ENCODE measurements around the gene SYTL3. TPM values are rescaled to one million over a fixed set of nuclear protein-coding genes. Genes with fewer than 3 reads are reported as not detected.

SYTL3 gene
- total and polyA plus RNA-seq, 11 donors, result 4.0 to 14.6 (median 8.2) TPM

DNA sequence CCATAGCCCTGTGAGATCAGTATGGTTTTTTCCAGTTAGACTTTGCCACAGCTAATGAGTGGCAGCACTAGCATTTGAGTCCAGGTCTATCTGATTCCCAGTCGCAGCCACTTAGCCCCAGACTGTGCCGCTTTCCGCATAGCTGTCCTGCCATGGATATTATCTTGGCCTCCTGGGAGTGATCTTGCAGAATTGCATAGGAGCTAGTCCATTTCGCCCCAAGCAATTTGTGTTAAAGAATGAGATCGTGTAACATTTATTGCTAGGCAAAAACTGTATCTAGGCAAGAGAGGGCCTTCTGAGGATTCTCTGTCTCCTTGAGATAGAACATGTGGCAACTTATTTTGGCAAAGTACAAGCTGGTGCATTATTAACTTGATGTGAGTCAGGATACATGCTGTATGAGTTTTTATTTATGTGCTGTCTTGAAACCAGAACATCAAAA lies 95.2 kb downstream of the SYTL3 start:
- ATAC-seq (peak in 2 of 4 donors; percentile 32 to 79), DNase-seq (no peak)
- H3K27ac ChIP-seq, result no peak overlapping the region
- H3K27me3 ChIP-seq, result no peaks in the 10 kb centered on the region
- intact Hi-C loops (cut with DNase I), result no loop called here
- TF ChIP-seq CTCF (IDR thresholded peaks at IDR 0.05) (no peak), POLR2A (IDR thresholded peaks at IDR 0.05) (no peak)
- peaks cover 0 to 8% (median 0%) of the 10 kb centered on the region in 9 donors for H3K36me3 ChIP-seq
- 55 to 69% (median 62%) methylated on average over 5 of the region's 5 CpGs for WGBS, 4 donors
- H3K4me1 ChIP-seq, result peaks cover 0 to 7% (median 0%) of the 10 kb centered on the region in 12 donors
- no peak overlapping the region for H3K4me3 ChIP-seq
- peaks cover 0 to 4% (median 0%) of the 10 kb centered on the region in 12 donors for H3K9me3 ChIP-seq

DNA sequence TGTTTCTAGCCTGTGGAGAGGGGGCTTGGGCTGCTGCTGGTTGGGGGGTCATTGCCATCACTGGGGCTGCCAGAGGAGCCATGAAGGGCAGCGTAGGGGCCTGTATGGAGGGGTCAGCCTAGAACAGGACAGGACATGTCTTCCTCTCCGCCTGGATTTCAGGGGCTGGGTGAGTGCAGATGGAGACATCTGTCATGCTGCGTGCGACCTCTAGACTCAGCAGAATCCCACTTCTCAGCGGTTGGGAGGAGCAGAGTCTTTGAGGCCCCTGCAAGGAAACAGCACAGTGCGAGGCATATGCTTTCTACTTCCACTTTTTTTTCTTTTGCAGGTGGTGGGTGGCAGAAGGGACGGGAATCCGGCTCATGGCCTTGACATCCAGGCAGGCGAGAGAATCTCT lies 101.4 kb downstream of the SYTL3 start:
- WGBS, 4 donors, result 81 to 91% (median 89%) methylated on average over 9 of the region's 9 CpGs
- Histone ChIP-seq H3K4me1 (peaks cover 0 to 12% (median 4%) of the 10 kb centered on the region in 12 donors), H3K27me3 (no peaks in the 10 kb centered on the region), H3K27ac (no peak overlapping the region), H3K36me3 (no peaks in the 10 kb centered on the region), H3K9me3 (no peaks in the 10 kb centered on the region), H3K4me3 (no peak overlapping the region)
- ATAC-seq (no peak), DNase-seq (no peak)
- intact Hi-C loops (cut with DNase I), result no loop called here
- no peak for TF ChIP-seq CTCF (IDR thresholded peaks at IDR 0.05)
- TF ChIP-seq POLR2A (IDR thresholded peaks at IDR 0.05), result no peak

DNA sequence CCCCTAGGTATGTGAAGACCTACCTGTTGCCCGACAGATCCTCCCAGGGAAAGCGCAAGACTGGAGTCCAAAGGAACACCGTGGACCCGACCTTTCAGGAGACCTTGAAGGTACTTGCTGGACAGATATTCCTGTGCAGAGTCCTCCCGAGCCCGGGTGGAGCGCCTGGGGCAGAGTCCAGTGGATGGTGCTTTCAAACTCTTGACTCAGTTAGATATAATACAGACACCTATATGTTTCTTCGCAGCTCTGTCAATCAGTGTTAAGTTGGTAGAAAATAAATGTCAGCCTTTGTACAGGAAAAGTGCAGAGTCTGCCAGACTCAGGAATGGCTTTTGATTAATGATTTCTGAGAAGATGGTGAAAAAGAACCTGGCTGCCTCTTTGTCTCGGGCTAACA lies 102.1 kb downstream of the SYTL3 start:
- no peak for TF ChIP-seq POLR2A (IDR thresholded peaks at IDR 0.05)
- no peak for TF ChIP-seq CTCF (IDR thresholded peaks at IDR 0.05)

DNA sequence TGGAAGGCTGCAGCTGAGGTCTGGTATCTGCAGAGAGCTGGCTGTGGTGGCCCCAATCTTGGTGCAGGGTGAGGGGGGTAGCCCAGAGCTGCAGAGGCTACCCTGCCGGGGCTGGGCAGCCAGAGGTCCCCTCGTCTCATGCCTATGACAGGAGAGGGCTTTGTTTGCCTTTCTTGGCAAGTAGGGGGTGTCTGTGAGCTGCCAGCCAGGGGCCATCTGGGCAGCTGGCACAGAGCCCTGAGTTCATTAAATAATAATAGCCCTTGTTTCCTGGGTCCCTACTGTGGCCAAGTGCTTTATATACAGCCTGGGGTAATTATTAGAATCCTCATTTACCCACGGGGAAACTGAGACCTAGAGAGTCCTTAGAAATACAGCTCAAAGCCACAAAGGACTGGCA lies 102.8 kb downstream of the SYTL3 start:
- Histone ChIP-seq H3K4me1 (peaks cover 0 to 12% (median 4%) of the 10 kb centered on the region in 12 donors), H3K4me3 (no peak overlapping the region), H3K27me3 (no peaks in the 10 kb centered on the region), H3K36me3 (no peaks in the 10 kb centered on the region), H3K9me3 (no peaks in the 10 kb centered on the region), H3K27ac (peak overlapping the region in 1 of 12 donors; percentile 12)
- 23 to 37% (median 33%) methylated on average over 3 of the region's 3 CpGs for WGBS, 4 donors
- TF ChIP-seq CTCF (IDR thresholded peaks at IDR 0.05), result peak in 6 of 12 donors; percentile 32 to 54 (median 38)
- no peak for TF ChIP-seq POLR2A (IDR thresholded peaks at IDR 0.05)
- intact Hi-C loops (cut with DNase I), result no loop called here
- peak in 3 of 5 donors; percentile 50 to 72 (median 58) for DNase-seq
- ATAC-seq, result peak; percentile 78 to 90 (median 81)

More for the DNA sequence above, 102.1 kb downstream of the SYTL3 start:
- peak overlapping the region in 1 of 12 donors; percentile 19 for H3K27ac ChIP-seq
- WGBS, 4 donors, result 56 to 70% (median 65%) methylated on average over 9 of the region's 9 CpGs
- no peaks in the 10 kb centered on the region for H3K36me3 ChIP-seq
- no peak overlapping the region for H3K4me3 ChIP-seq
- intact Hi-C loops (cut with DNase I), result no loop called here
- ATAC-seq (peak in 3 of 4 donors; percentile 24 to 38 (median 31)), DNase-seq (no peak)
- H3K9me3 ChIP-seq, result no peaks in the 10 kb centered on the region
- no peaks in the 10 kb centered on the region for H3K27me3 ChIP-seq
- peaks cover 0 to 12% (median 4%) of the 10 kb centered on the region in 12 donors for H3K4me1 ChIP-seq
